ENCODE measurements around the gene CLDN16. TPM values are rescaled to one million over a fixed set of nuclear protein-coding genes. Genes with fewer than 3 reads are reported as not detected.

The CLDN16 gene, protein sequence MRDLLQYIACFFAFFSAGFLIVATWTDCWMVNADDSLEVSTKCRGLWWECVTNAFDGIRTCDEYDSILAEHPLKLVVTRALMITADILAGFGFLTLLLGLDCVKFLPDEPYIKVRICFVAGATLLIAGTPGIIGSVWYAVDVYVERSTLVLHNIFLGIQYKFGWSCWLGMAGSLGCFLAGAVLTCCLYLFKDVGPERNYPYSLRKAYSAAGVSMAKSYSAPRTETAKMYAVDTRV
- 30.2 and 41.8 TPM in 2 replicates for total RNA-seq

DNA sequence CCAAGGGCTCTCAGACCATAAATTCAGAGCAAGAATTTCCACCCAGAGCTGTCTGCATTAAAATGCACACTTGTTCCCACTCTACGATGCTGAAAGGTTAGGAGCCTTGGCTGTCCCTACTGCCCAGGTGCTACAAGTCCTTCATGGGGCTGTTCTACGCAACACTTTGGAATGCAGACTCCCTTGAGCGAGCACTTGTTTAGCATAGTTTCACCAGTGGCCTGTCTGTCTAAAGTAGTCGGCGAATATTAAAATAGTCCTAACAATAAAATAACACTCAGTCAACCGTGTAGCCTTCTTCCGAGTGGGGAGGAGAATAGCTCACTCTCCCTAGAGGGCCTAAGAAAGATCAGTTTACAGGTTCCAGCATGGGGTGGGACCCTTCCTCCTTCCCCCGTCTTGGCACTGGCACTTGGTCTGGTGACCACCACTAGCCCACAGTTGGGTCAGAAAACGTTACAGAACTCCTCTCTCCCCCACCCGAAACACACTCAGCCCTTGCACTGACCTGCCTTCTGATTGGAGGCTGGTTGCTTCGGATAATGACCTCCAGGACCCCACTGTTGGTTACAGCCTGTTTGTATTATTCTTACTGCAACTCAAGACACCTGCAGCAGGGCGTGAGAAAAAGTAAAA is at the start of gene CLDN16:
CLDN16 (plus strand) TSS at position 586 of the 636 bp plus-strand sequence. CDS start 167 bp downstream, outside the sequence.
- DNase-seq (ENCODE audit: low read depth), result peak; percentile 94

DNA sequence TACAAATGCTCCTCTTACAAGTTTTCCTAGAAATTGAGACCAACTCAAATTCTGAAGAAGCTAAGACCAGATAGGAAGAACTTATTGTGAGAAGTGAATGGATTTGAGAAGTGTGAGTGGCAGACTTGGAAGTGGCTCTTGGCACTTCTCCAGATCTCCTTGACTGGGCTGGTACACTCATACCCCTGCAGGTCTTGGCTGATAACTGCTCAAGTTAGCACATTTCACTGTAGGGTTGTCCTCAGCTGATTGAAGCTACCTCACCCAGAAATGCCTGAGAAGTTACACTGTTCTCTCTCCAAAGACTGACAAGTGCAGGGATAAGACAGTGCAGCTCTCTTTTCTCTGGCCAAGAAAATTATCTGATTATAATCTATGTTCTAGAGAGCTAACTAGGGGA is 49.2 kb upstream of the CLDN16 start:
- DNase-seq (ENCODE audit: low read depth), result peak; percentile 91

DNA sequence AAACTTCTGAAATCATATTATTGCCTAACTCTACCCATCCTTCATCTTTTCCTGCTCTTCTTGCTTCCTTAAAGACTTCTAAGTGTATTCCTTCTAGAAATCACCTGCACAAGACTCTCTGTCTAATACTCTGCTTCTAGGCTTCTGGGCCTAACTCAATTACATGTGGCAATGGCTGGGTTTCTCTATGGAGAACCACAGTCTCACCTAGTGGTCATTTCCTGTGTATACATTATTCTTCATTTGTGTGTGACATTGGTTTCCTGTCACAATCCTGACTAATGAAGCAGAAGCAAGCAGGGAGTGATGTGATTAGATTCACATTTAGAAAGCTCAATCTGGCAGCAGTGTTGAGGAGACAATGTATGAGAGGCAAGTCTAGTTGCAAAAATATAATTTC is 48.8 kb upstream of the CLDN16 start:
- no peak for DNase-seq (ENCODE audit: low read depth)

DNA sequence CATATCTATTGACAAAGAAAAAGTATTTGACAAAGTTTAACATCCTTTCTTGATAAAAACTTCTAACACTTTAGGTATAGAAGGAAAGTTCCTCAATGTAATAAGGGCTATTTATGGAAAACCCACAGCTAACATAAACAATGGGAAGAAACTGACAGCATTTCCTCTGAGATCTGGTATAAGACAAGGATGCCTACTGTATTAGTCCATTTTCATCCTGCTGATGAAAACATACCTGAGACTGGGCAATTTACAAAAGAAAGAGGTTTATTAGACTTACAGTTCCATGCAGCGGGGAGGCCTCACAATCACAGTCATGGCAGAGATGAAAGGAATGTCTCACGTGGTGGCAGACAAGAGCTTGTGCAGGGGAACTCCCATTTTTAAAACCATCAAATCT is 47.9 kb upstream of the CLDN16 start:
- no peak for DNase-seq (ENCODE audit: low read depth)

DNA sequence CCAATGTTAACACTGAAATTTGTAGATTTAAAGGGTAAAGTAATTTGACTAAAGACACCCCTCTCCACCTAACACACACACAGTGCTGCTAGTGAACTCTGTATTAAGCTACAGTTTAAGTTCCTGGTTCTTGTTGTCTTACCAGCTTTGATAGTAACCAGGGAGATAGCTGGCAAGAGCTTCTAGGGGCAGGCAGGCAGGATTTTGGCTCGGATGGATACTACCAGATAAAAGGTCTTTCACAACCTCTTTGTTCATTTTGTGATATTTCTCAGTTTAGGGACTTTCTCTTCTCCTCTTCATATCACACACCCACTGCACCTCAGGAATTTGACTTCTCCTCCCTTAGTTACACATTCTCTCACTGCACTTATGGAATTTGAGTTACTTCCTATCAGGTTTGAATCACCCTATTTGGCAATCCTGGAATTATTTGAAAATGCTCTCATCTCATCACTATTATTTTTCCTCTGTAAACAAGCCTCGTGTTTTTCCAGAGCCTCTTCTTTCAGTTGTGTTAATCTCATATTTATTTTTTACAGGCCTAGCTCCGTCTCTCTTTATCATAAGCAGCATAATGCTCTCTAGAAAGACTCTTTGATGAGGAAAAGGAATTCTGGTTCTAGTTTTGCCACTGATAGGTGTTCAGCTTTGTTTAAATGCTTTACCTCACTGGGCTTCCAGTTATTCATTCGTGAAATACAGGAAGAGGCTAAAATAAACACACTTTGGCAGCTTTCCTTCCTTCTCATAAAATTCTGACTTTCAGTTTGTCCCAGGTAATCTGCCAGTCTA is 42.7 kb upstream of the CLDN16 start:
- DNase-seq (ENCODE audit: low read depth), result peak; percentile 100

DNA sequence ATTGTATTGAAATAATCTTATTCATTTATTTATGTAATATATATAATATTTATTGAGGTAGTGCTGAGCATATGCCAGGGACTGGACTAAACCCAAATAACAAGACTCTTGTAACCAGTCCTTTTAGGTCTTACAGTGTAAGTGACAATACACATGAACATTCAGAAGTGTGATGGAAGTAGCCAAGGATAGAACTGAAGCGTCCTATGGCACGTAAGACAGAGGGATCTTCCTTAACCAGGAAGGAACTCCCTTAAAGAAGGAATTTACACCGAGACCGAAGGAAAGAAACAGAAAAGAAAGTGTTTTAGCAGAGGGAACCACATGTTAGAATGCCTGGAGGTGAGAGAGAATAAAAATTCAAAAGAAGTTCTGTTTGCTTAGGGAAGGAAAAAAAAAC is 42.1 kb upstream of the CLDN16 start:
- DNase-seq (ENCODE audit: low read depth), result peak; percentile 77

DNA sequence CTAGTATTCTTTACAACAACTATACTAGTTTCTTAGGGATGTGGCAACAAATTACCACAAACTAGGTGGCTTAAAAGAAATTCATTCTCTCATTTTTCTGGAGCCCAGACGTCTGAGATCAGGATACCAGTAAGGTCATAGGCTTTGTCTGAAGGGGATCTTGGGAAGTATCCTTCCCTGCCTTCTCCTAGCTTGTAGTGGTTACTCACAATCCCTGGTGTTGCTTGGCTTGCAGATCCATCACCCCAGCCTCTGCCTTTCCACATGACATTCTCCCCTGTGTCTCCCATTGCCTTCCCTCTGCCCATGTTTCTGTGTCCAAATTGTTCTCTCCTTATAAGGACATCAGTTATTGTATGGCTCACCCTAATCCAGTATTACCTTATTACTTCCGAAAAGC is 41.4 kb upstream of the CLDN16 start:
- peak; percentile 63 for DNase-seq (ENCODE audit: low read depth)

DNA sequence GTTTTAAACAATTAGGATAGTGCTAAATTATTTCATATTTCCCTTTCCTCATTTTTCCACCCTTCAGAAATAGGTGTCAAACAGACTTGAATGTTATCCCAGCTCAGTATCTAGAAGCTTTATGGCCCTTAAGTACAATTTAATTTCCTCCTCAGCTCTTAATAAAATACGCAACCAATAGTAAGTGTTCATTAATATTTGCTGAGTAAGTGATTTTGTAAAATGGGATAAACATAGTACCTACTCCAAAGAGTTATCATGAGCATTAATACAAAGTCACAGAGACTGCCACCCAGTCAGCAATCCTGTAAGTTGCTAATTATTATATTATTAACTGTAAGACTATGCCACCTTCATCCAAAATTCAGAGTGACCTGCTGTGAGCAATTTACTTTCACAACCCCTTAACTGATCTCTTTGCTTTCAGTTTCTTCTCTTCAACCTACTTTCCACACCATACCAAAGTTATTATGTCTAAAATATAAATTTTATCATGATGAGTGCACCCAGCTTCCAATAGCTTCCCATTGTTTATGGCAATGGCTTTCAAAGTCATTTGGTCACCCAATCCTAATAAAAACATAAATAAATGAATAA is 35.0 kb upstream of the CLDN16 start:
- no peak for DNase-seq (ENCODE audit: low read depth)

DNA sequence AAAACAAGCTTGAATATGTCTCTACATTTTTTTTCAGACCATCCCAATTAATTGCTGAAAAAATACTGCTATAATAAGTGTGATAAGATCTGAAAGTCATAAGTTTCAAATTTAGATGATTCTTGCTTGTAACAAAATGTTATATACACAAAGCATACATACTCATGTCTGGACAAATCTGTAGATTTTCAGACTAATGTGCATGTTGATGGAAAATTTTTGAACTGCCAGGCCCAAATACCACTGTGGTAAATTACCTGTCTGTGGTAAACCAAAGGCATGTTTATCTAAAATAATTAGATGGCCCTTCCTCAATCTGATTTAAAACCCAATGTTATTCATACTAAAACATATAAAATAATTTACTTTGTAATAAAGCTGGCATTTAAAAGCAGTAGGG is 31.7 kb upstream of the CLDN16 start:
- no peak for DNase-seq (ENCODE audit: low read depth)

DNA sequence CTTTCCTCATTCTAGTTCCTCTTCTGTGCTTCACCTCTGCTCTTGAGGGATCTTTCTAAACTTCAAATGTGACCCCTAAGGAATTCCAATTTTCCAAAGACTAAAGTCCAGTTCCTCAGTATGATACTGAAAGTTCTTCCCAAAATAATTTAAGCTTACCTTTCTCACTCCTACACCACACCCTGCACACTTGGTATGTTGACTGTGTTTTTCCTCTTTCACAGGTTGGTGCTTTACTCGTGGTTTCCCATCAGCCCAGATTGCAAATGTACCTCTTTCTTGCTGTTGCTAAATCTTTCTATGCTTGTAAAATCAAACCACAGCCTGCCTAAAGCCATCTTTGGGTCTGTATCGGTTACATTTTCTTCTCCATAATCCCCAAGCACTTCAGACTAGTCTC is 30.5 kb upstream of the CLDN16 start:
- DNase-seq (ENCODE audit: low read depth), result no peak

DNA sequence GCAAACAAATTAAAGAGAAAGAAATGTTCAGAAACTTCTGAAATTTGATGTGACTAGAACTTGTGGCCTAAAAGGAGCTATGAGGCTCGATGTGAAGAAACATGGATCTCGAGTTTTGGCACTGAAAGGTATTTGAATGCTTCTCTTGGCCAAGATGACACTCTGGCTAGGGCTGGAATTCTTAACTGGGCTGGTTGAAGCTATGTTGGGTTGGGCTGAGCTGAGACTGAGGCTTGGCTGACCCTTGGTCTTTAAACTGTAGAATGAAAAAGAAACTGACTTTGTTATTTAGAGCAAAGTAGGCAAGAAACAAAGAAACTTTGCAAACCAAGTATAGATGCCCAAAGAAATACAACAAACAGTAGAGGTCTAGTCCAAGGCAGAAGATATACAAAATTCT is 28.1 kb upstream of the CLDN16 start:
- DNase-seq (ENCODE audit: low read depth), result no peak

DNA sequence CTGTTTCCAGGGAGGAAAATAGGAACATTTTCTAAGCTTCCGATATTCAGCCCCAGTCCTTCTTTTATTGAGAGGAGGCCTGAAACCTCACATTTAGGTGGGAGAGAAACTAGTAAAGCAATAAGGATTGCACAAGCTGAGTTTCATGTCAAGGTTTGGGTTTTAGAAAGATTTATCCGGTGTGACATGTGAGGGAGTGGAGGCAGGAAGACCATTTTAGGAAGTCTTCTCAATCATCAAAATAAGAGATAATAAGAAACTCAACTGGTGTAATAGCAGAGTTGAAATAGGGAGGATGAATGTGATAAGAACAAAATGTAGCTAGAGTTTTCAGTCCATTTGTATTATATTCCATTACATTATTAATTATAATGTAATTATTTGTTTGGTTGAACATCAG is 27.7 kb upstream of the CLDN16 start:
- DNase-seq (ENCODE audit: low read depth), result no peak

DNA sequence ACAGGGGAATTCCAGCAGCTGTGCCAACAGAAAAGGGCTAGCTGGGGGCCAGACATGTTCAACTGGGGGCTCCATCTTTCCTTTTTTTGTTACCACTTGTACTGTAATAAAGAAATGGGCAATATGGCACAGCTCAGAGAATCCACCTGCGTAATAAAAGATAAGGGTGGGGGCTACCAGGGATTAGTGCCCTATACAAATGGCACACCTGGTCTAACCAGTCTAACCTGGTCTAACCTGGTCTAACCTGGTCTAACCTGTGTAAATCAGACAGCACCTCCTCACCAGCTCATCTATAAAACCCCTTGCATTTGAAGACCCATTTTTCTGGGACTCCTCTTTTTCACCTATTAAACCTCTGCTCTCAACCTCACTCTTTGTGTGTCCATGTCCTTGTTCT is 26.2 kb upstream of the CLDN16 start:
- DNase-seq (ENCODE audit: low read depth), result no peak

DNA sequence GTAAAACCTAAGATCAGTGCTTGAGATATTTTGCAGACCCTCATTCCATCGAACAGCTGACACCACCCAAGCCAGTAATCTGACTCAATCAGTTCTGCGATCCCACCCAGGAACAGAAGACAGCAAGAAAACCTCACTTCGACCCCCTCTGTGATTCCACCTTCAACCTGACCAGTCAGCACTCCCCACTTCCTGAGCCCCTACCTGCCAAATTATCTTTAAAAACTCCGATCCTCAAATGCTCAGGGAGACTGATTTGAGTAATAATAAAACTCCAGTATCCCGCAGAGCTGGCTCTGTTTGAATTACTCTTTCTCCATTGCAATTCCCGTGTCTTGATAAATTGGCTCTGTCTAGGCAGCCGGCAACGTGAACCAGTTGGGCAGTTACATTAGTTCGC is 25.7 kb upstream of the CLDN16 start:
- DNase-seq (ENCODE audit: low read depth), result no peak

DNA sequence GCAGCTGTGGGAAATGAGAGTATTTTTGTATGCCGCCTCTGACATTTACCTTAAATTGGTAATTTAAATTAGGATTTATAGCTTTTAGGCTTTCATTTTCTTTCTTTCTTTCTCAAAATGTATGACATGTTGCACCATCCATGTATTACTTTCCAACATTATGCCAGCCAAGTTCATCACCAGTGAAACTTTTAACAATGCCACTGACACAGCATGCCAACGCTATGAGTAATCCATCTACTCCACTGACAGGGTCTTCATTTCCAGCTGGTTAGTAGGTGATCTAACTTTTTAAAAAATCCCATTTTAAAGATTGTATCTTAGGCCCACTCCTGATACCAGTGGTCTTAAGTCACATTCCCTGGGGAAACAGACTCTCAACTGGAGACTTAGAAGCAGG is 21.8 kb upstream of the CLDN16 start:
- peak; percentile 82 for DNase-seq (ENCODE audit: low read depth)

DNA sequence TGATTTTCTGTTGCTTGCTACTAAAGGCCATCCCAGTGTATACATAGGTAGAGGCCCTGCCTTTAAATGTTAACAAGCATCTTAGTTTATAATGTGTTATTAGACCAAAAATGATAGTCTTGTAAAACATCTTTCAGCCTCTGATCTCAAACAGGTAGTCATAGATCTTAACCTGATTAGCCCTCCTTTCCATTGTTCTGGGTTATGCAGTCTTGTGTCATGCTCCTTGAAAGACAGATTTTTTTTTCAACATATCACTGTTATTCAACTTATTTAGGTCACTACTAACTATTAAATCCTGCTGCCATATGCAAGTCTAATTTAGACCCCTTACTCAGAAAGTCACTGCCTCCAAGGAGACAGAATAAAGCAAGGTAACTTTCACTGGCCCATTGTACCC is 19.1 kb upstream of the CLDN16 start:
- DNase-seq (ENCODE audit: low read depth), result no peak

DNA sequence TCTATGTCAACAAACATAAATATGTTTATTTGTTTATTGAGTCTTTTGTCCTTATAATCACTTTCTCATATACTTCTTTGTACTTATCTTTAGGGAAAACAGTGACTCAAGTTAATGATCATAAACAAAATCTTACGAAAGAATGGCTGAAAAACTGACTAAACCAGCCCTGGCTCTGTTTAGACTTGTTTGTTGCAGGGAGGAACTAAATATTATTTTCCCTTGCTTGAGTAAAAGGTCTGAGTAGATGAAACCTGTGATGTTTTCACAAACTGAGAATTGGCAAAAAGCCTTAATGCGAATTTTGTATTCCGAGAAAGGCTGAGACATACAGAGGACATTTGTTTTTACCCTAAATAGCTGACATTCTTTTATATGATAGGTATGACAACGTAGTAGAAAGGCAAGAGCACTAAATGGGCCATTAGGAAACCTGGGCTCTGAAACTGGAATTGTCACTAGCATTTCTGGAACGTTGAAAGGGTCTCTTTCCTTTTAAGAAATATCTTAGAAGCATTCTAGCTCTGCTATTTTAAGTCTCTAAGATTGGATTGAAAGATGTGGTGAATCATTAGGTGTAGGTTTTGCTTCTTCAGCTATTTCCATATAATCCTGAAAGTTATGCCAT is 18.2 kb upstream of the CLDN16 start:
- peak; percentile 71 for DNase-seq (ENCODE audit: low read depth)

DNA sequence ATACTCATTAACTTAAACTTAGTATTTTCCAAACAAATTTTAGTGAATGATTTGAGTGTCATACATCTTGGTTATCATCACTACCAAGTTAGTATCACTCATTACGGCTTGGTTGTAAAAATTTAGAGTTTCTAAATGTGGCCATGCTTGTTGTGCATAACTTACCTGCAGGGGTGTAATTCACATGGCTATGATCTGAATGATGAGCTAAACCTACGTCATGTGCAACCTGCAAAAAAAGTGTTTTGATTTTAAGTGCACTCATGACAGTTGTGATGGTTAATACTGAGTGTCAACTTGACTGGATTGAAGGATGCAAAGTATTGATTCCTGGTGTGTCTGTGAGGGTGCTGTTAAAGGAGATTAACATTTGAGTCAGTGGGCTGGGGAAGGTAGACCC is 17.6 kb upstream of the CLDN16 start:
- no peak for DNase-seq (ENCODE audit: low read depth)

DNA sequence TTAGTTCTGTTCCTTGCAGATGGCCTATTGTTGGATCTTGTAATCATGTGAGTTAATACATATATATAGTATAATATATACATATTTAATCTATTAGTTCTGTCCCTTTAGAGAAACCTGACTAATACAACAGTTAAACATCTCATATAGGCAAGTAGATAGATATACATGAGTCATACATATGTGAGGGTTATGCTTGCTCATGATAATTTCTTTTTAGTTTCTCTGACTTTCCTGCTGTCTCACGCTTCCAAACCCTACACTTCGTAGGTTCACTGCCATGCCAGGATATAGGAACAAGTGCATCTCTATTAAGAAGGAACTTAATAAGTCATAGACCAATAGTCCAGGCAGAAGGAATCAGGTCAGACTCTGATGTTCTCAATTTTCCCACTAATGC is 16.8 kb upstream of the CLDN16 start:
- DNase-seq (ENCODE audit: low read depth), result no peak

DNA sequence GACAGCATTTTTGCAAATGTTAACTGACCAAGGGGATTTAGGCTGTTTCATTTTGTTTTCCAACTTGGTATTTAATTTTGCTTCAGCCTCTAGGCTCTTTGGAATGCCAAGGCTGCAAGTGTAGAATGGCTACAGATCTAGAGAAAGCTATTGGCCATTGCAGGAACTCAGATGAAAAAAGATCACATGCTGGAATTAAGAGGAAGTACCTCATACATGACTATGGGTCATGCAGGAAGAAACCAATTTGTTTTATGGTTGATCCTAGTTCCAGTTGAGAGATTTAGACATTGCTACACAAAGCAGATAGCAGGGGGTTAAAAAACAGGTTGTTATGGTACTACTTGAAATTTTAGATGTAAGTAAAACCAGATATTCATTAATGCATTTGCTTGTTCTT is 12.7 kb upstream of the CLDN16 start:
- DNase-seq (ENCODE audit: low read depth), result peak; percentile 96

DNA sequence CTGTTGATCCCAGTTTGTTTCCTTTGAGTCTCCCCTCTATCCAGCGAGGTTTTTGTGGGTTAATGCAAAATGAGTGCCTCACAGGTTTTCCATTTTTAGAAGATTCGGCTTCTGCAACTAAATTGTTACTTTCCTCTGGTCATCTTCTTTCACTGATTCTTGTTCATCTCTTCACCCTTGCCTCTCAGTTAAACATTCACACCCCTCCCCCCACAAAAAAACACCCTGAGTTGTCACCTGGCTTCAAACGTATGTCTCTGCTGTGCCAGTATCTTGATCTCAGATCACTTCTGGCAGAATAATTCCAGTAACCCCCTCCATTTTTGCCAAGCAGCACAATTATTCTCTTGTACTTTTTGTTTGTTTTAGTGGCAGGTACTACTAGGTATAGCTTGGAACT is 12.3 kb upstream of the CLDN16 start:
- DNase-seq (ENCODE audit: low read depth), result no peak

DNA sequence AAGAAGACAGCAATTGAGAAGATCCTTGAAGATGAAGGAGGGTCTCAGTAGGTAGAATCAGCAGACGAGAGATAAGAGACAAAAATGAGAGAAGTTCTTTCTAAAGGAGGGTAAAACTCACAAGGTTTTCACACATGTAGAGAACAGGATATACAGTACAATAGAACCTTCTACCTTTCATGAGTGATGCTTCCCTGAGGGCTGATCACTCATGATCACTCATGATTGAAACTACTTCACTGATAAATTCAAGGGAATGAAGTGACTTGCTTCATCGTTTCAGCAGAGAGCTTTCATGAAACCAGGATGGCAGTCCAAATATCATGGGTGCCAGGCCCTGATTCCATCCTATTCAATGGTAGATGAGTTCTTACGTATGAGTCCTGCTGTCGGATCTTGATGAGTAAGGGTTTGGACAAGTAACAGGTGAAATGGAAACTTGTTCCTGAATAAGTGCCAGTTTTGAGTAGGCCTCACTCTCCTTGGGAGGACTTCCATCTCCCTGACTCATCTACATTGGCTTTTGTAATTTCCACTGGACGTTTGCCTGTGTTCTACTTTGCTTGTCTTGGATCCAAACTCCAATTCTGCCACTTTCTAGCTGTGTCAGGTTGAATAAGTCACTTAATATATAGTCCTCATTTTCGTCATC is 9.6 kb upstream of the CLDN16 start:
- DNase-seq (ENCODE audit: low read depth), result peak; percentile 93

Measured in renal cortical epithelial cell (primary cell).